Measurements from ENCODE around the gene HMGCS2. TPM values are rescaled to one million over a fixed set of nuclear protein-coding genes. Genes with fewer than 3 reads are reported as not detected.

HMGCS2 gene
- total and polyA plus RNA-seq, 2 donors (not counting 1 experiment from before 2014, with no cell fraction given) = not detected

DNA sequence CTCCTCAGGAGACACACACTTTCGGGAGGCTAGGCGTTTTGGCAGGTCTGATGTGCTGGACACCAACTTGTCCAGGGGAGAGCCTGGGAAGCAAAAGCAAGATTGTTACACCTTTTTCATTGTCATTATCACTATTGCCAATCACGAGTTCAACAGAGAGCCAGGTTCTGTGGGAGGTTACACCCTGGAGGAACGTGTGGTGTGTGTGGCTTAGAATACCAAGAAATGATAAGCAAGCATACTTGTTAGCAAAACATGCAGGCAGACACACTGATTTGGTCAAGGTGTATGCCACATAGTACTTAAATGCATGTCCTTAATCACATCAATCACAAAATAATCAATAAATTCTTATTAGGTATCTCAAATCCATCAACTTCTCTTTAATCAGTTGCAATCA, 16.1 kb downstream of the HMGCS2 start:
- Mint-ChIP-seq H3K9me3 (ENCODE audit: insufficient read depth) (no peaks in the 10 kb centered on the region), H3K4me3 (no peak overlapping the region), H3K27ac (no peak overlapping the region), H3K4me1 (no peaks in the 10 kb centered on the region), H3K27me3 (peaks cover 17% of the 10 kb centered on the region)
- no peak overlapping the region for H3K4me2 ChIP-seq (replicated peaks; ENCODE audit: low read depth, low read length, poor library complexity, severe bottlenecking)
- H3K27me3 ChIP-seq (replicated peaks in 1 of 4; ENCODE audit: control extremely low read depth in 1 of 4, control insufficient read depth in 3 of 4, insufficient read depth in 4 of 4, low read length in 3 of 4) = peaks cover 0 to 7% (median 0%) of the 10 kb centered on the region in 4 experiments
- WGBS (ENCODE audit: insufficient coverage) = 80% methylated on average over 1 of the region's 4 CpGs
- intact Hi-C loops (cut with micrococcal nuclease) = no loop called here
- no peak overlapping the region for H3K9ac ChIP-seq (ENCODE audit: low read length)
- H3K79me2 ChIP-seq (ENCODE audit: control insufficient read depth, insufficient read depth, low read length) = no peaks in the 10 kb centered on the region
- no peak overlapping the region for H3K4me3 ChIP-seq (ENCODE audit: control extremely low read depth in 1 of 5, extremely low read depth in 1 of 5, insufficient read depth in 1 of 5, low read depth in 2 of 5, low read length in 4 of 5)
- H2AFZ ChIP-seq (ENCODE audit: insufficient read depth, low read depth, low read length, poor library complexity, severe bottlenecking) = no peak overlapping the region
- TF ChIP-seq, protein P1, sequence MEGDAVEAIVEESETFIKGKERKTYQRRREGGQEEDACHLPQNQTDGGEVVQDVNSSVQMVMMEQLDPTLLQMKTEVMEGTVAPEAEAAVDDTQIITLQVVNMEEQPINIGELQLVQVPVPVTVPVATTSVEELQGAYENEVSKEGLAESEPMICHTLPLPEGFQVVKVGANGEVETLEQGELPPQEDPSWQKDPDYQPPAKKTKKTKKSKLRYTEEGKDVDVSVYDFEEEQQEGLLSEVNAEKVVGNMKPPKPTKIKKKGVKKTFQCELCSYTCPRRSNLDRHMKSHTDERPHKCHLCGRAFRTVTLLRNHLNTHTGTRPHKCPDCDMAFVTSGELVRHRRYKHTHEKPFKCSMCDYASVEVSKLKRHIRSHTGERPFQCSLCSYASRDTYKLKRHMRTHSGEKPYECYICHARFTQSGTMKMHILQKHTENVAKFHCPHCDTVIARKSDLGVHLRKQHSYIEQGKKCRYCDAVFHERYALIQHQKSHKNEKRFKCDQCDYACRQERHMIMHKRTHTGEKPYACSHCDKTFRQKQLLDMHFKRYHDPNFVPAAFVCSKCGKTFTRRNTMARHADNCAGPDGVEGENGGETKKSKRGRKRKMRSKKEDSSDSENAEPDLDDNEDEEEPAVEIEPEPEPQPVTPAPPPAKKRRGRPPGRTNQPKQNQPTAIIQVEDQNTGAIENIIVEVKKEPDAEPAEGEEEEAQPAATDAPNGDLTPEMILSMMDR (IDR thresholded peaks at IDR 0.05) = no peak
- TF ChIP-seq EZH2 (IDR thresholded peaks at IDR 0.05; ENCODE audit: borderline replicate concordance, insufficient read depth, low read depth, low read length, poor library complexity, severe bottlenecking) = no peak
- peaks cover 0 to 7% (median 0%) of the 10 kb centered on the region in 3 donors for H3K9me3 ChIP-seq (ENCODE audit: control extremely low read depth in 1 of 3, control insufficient read depth in 2 of 3, insufficient read depth in 1 of 3, low read length in 2 of 3)
- CTCF ChIA-PET = interaction anchor here (1.3 kb wide), 1 partner anchor 11 kb away, joined by 4 read pairs; no protein-coding TSS in a partner anchor
- H3K36me3 ChIP-seq (replicated peaks in 1 of 2; ENCODE audit: control extremely low read depth in 1 of 2, control insufficient read depth in 1 of 2, extremely low read depth in 1 of 2, insufficient read depth in 2 of 2, low read length in 1 of 2) = no peaks in the 10 kb centered on the region
- no peak overlapping the region for H3K27ac ChIP-seq (ENCODE audit: low read length in 2 of 2)
- H3K4me1 ChIP-seq (ENCODE audit: control insufficient read depth in 2 of 2, insufficient read depth in 2 of 2, low read length in 2 of 2) = no peaks in the 10 kb centered on the region
- no peak for ATAC-seq (ENCODE audit: low read depth)
- DNase-seq = no peak
- POLR2A ChIA-PET = no interaction called here
- H4K20me1 ChIP-seq (ENCODE audit: control insufficient read depth, insufficient read depth, low read length, poor library complexity, severe bottlenecking) = no peaks in the 10 kb centered on the region

DNA sequence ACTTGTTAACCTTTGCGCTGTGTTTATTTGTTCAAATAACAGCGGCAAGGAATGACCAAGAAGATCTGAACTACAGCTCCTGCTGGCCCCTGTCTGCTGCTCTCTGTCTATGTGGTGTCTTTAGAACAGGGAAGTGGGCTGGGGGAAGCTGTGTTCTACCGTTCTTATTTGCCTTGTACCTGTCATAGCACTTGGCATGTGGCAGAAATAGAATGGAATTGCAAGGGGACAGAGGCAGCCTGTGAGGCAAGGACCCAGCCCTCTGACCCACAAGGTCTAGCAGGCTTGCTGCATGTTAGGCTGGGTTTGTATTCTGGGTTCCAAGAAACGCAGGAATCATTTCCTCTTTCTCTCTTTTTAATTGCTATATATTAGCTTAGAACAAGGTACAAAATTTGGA, 20.7 kb downstream of the HMGCS2 start:
- no peak for TF ChIP-seq EZH2 (IDR thresholded peaks at IDR 0.05; ENCODE audit: borderline replicate concordance, insufficient read depth, low read depth, low read length, poor library complexity, severe bottlenecking)
- TF ChIP-seq, protein P1 (IDR thresholded peaks at IDR 0.05) = no peak
- Histone ChIP-seq H3K27ac (ENCODE audit: low read length in 2 of 2) (no peak overlapping the region), H3K79me2 (ENCODE audit: control insufficient read depth, insufficient read depth, low read length) (no peaks in the 10 kb centered on the region), H3K9me3 (ENCODE audit: control extremely low read depth in 1 of 3, control insufficient read depth in 2 of 3, insufficient read depth in 1 of 3, low read length in 2 of 3) (no peaks in the 10 kb centered on the region), H3K4me1 (ENCODE audit: control insufficient read depth in 2 of 2, insufficient read depth in 2 of 2, low read length in 2 of 2) (peaks cover 0 to 3% of the 10 kb centered on the region in 2 donors), H3K27me3 (replicated peaks in 1 of 4; ENCODE audit: control extremely low read depth in 1 of 4, control insufficient read depth in 3 of 4, insufficient read depth in 4 of 4, low read length in 3 of 4) (peaks cover 0 to 7% (median 0%) of the 10 kb centered on the region in 4 experiments), H3K9ac (ENCODE audit: low read length) (no peak overlapping the region), H4K20me1 (ENCODE audit: control insufficient read depth, insufficient read depth, low read length, poor library complexity, severe bottlenecking) (no peaks in the 10 kb centered on the region), H3K4me3 (ENCODE audit: control extremely low read depth in 1 of 5, extremely low read depth in 1 of 5, insufficient read depth in 1 of 5, low read depth in 2 of 5, low read length in 4 of 5) (no peak overlapping the region), H3K4me2 (replicated peaks; ENCODE audit: low read depth, low read length, poor library complexity, severe bottlenecking) (no peak overlapping the region), H3K36me3 (replicated peaks in 1 of 2; ENCODE audit: control extremely low read depth in 1 of 2, control insufficient read depth in 1 of 2, extremely low read depth in 1 of 2, insufficient read depth in 2 of 2, low read length in 1 of 2) (no peaks in the 10 kb centered on the region), H2AFZ (ENCODE audit: insufficient read depth, low read depth, low read length, poor library complexity, severe bottlenecking) (no peak overlapping the region)
- DNase-seq (no peak), ATAC-seq (ENCODE audit: low read depth) (no peak)
- 78% methylated on average over 3 of the region's 4 CpGs for WGBS (ENCODE audit: insufficient coverage)
- Mint-ChIP-seq H3K27ac (no peak overlapping the region), H3K27me3 (peaks cover 16% of the 10 kb centered on the region), H3K9me3 (ENCODE audit: insufficient read depth) (no peaks in the 10 kb centered on the region), H3K4me1 (peaks cover 4% of the 10 kb centered on the region), H3K4me3 (no peak overlapping the region)
- intact Hi-C loops (cut with micrococcal nuclease) = no loop called here
- ChIA-PET POLR2A (no interaction called here), CTCF (interaction anchor here (1.1 kb wide), 1 partner anchor 10 kb away, joined by 3 read pairs; no protein-coding TSS in a partner anchor)
